ENCODE results near the gene PSMD14. TPM values are rescaled to one million over a fixed set of nuclear protein-coding genes. Genes with fewer than 3 reads are reported as not detected.

PSMD14 gene
- polyA plus RNA-seq, 3 donors from 2014 or later, result 66.7 to 133 (median 71.1) TPM

DNA sequence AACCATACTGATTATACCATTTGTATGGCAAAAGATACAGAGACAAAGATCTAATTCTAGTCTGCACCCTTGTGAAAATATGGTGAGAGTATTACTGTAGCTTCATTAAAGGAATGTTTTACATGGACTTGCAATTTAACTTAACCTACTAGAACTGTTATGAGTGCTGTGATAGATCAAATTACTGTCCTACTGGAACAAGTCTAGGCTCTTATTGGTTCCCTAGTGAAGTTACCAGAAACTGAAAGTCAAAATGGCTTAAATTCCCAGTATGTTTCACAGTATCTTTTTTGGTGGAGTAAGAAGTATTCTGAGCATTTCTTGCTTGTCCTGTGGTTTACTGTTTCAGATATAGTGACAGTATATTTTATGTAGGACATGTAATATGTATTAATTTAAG is 104.1 kb downstream of the PSMD14 start:
- H3K4me3 Mint-ChIP-seq, result no peak overlapping the region
- no peaks in the 10 kb centered on the region for H3K9me3 Mint-ChIP-seq
- no peak overlapping the region for H3K27ac Mint-ChIP-seq
- no peak for DNase-seq
- H3K27me3 Mint-ChIP-seq (ENCODE audit: low read depth in 3 of 3), result peaks cover 14 to 21% (median 18%) of the 10 kb centered on the region in 3 donors
- peaks cover 4 to 20% (median 18%) of the 10 kb centered on the region in 3 donors for H3K36me3 Mint-ChIP-seq
- peaks cover 25 to 34% of the 10 kb centered on the region in 2 donors for H3K4me1 Mint-ChIP-seq

- H3K36me3 Mint-ChIP-seq, result peaks cover 4 to 16% (median 11%) of the 10 kb centered on the region in 3 donors
- H3K9me3 Mint-ChIP-seq, result no peaks in the 10 kb centered on the region
- DNase-seq, result no peak
- peaks cover 21 to 36% (median 30%) of the 10 kb centered on the region in 3 donors for H3K27me3 Mint-ChIP-seq (ENCODE audit: low read depth in 3 of 3)
- peaks cover 25 to 53% of the 10 kb centered on the region in 2 donors for H3K4me1 Mint-ChIP-seq
- no peak overlapping the region for H3K27ac Mint-ChIP-seq
- peak overlapping the region; percentile 61 to 82 (median 77) for H3K4me3 Mint-ChIP-seq
Measured at GRCh38 chr2:161414042-161415033, 106.1 kb downstream of the PSMD14 start.

GRCh38 chr2:161415034-161415986 is 107.1 kb downstream of the PSMD14 start:
- Mint-ChIP-seq H3K4me3 (peak overlapping the region; percentile 61 to 82 (median 77)), H3K36me3 (peaks cover 4 to 12% (median 11%) of the 10 kb centered on the region in 3 donors), H3K27me3 (ENCODE audit: low read depth in 3 of 3) (peaks cover 21 to 39% (median 32%) of the 10 kb centered on the region in 3 donors), H3K9me3 (no peaks in the 10 kb centered on the region), H3K4me1 (peaks cover 25 to 57% of the 10 kb centered on the region in 2 donors), H3K27ac (peak overlapping the region in 1 of 6 donors; percentile 7)
- DNase-seq, result no peak

DNA sequence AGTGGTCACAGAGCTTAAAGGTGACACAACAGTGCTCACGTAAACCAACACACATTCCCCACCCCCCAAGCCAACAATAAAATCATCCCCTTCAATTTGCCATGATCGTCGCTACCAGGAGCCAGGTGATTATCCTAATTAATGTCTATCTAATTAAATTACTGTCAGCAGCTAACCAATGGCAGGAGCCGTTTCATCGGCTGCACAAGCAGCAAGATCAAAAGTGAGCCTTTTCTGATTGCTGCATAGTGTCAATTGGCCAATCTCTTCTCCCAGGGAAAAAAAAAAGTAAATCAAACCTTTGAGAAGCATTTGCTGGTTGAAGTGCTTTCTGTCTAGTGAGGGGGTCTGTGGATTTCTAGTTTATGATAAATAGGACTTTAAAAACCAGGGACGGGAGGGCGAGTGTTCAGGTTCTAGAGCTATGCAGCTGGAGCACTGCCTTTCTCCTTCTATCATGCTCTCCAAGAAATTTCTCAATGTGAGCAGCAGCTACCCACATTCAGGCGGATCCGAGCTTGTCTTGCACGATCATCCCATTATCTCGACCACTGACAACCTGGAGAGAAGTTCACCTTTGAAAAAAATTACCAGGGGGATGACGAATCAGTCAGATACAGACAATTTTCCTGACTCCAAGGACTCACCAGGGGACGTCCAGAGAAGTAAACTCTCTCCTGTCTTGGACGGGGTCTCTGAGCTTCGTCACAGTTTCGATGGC is 107.9 kb downstream of the PSMD14 start, which contains the start of gene TBR1:
Gene TBR1 (plus strand): TSS at position 311 of the 721 bp plus-strand sequence. CDS start 114 bp downstream, at position 425.
- Mint-ChIP-seq H3K4me1 (peaks cover 27 to 60% of the 10 kb centered on the region in 2 donors), H3K4me3 (peak within 1 kb of the TSS; percentile 61 to 82 (median 77)), H3K27ac (no peak within 1 kb of the TSS), H3K36me3 (peaks cover 3 to 11% (median 11%) of the 10 kb centered on the region in 3 donors), H3K27me3 (ENCODE audit: low read depth in 3 of 3) (peaks cover 25 to 44% (median 38%) of the 10 kb centered on the region in 3 donors), H3K9me3 (no peaks in the 10 kb centered on the region)
- DNase-seq, result no peak

- peaks cover 30 to 46% (median 39%) of the 10 kb centered on the region in 3 donors for H3K27me3 Mint-ChIP-seq (ENCODE audit: low read depth in 3 of 3)
- H3K4me1 Mint-ChIP-seq, result peaks cover 27 to 60% of the 10 kb centered on the region in 2 donors
- H3K27ac Mint-ChIP-seq, result no peak overlapping the region
- peaks cover 0 to 1% (median 0%) of the 10 kb centered on the region in 6 donors for H3K9me3 Mint-ChIP-seq
- peaks cover 0 to 7% (median 4%) of the 10 kb centered on the region in 3 donors for H3K36me3 Mint-ChIP-seq
- no peak for DNase-seq
- peak overlapping the region in 3 of 5 donors; percentile 11 to 23 (median 17) for H3K4me3 Mint-ChIP-seq
Measured at GRCh38 chr2:161416708-161417437, 108.6 kb downstream of the PSMD14 start.

GRCh38 chr2:161417438-161418274 is 109.4 kb downstream of the PSMD14 start:
- Mint-ChIP-seq H3K36me3 (no peaks in the 10 kb centered on the region), H3K4me3 (peak overlapping the region in 1 of 5 donors; percentile 35), H3K27me3 (ENCODE audit: low read depth in 3 of 3) (peaks cover 30 to 51% (median 46%) of the 10 kb centered on the region in 3 donors), H3K27ac (no peak overlapping the region), H3K4me1 (peaks cover 27 to 62% of the 10 kb centered on the region in 2 donors), H3K9me3 (peaks cover 0 to 1% (median 0%) of the 10 kb centered on the region in 6 donors)
- DNase-seq, result no peak

GRCh38 chr2:161418275-161418714 is 110.1 kb downstream of the PSMD14 start:
- no peak overlapping the region for H3K4me3 Mint-ChIP-seq
- H3K27me3 Mint-ChIP-seq (ENCODE audit: low read depth in 3 of 3), result peaks cover 34 to 54% (median 46%) of the 10 kb centered on the region in 3 donors
- DNase-seq, result no peak
- no peaks in the 10 kb centered on the region for H3K36me3 Mint-ChIP-seq
- peaks cover 0 to 1% (median 0%) of the 10 kb centered on the region in 6 donors for H3K9me3 Mint-ChIP-seq
- H3K27ac Mint-ChIP-seq, result no peak overlapping the region
- peaks cover 27 to 67% of the 10 kb centered on the region in 2 donors for H3K4me1 Mint-ChIP-seq

GRCh38 chr2:161418715-161419637 is 110.8 kb downstream of the PSMD14 start:
- peaks cover 22 to 63% of the 10 kb centered on the region in 2 donors for H3K4me1 Mint-ChIP-seq
- peaks cover 0 to 1% (median 0%) of the 10 kb centered on the region in 6 donors for H3K9me3 Mint-ChIP-seq
- H3K27ac Mint-ChIP-seq, result no peak overlapping the region
- DNase-seq, result no peak
- no peaks in the 10 kb centered on the region for H3K36me3 Mint-ChIP-seq
- peaks cover 34 to 54% (median 43%) of the 10 kb centered on the region in 3 donors for H3K27me3 Mint-ChIP-seq (ENCODE audit: low read depth in 3 of 3)
- H3K4me3 Mint-ChIP-seq, result peak overlapping the region in 2 of 5 donors; percentile 26 to 33

- no peak for DNase-seq
- peak overlapping the region in 1 of 5 donors; percentile 33 for H3K4me3 Mint-ChIP-seq
- H3K27ac Mint-ChIP-seq, result no peak overlapping the region
- H3K27me3 Mint-ChIP-seq (ENCODE audit: low read depth in 3 of 3), result peaks cover 40 to 61% (median 49%) of the 10 kb centered on the region in 3 donors
- peaks cover 28 to 68% of the 10 kb centered on the region in 2 donors for H3K4me1 Mint-ChIP-seq
- H3K36me3 Mint-ChIP-seq, result no peaks in the 10 kb centered on the region
- H3K9me3 Mint-ChIP-seq, result peaks cover 0 to 5% (median under 1%) of the 10 kb centered on the region in 6 donors
Measured at GRCh38 chr2:161419638-161420190, 111.5 kb downstream of the PSMD14 start.

- Mint-ChIP-seq H3K36me3 (no peaks in the 10 kb centered on the region), H3K4me3 (peak overlapping the region in 1 of 5 donors; percentile 36), H3K27me3 (ENCODE audit: low read depth in 3 of 3) (peaks cover 41 to 61% (median 52%) of the 10 kb centered on the region in 3 donors), H3K27ac (no peak overlapping the region), H3K4me1 (peaks cover 23 to 63% of the 10 kb centered on the region in 2 donors), H3K9me3 (peaks cover 0 to 8% (median under 1%) of the 10 kb centered on the region in 6 donors)
- DNase-seq, result no peak
Measured at GRCh38 chr2:161420406-161421074, 112.3 kb downstream of the PSMD14 start.
